Tibial nerve (tissue), 4 donors: ENCODE data around the gene JOSD1. TPM values are rescaled to one million over a fixed set of nuclear protein-coding genes. Genes with fewer than 3 reads are reported as not detected.

ENCODE experiments used
- DNase-seq, 2 donors: peaks; one replicate each; pipeline ENCODE4 v3.0.0-alpha.2; 2019; ENCODE audit warnings: low spot score in 2 of 2
- H3K27ac ChIP-seq, 4 donors: fragments of 200-600 bp; sonication (generic) in 3 of 4; one replicate each; pipeline ENCODE4 v1.5.1; 2017 to 2019; ENCODE audit warnings: mild to moderate bottlenecking in 1 of 4
- H3K27me3 ChIP-seq, 2 donors: fragments of 200-600 bp; sonication (generic) in 1 of 2; one replicate each; pipeline versions ENCODE4 v1.5.1 to v1.6.0; 2017 to 2019
- H3K36me3 ChIP-seq, 3 donors: fragments of 200-600 bp; sonication (generic); one replicate each; pipeline ENCODE4 v1.5.1; 2018 to 2019
- H3K4me1 ChIP-seq, 4 donors: fragments of 200-600 bp; sonication (generic) in 3 of 4; one replicate each; pipeline ENCODE4 v1.5.1; 2017 to 2019
- H3K4me3 ChIP-seq, 4 donors: fragments of 200-600 bp; sonication (generic) in 3 of 4; one replicate each; pipeline ENCODE4 v1.5.1; 2017 to 2019; ENCODE audit warnings: mild to moderate bottlenecking in 1 of 4, moderate library complexity in 1 of 4
- H3K9me3 ChIP-seq, 4 donors: fragments of 200-600 bp; sonication (generic) in 3 of 4; one replicate each; pipeline ENCODE4 v1.5.1; 2017 to 2019
- EP300 ChIP-seq, 2 donors: sonication (generic); formaldehyde crosslinking; IDR thresholded peaks; one replicate each; pipeline ENCODE4 v1.6.1; 2017; ENCODE audit warnings: antibody characterized with exemption in 2 of 2, mild to moderate bottlenecking in 1 of 2
- POLR2A ChIP-seq, 2 donors: fragments of 450-650 bp; IDR thresholded peaks; one replicate each; pipeline ENCODE4 v1.6.1; 2017; ENCODE audit warnings: antibody characterized with exemption in 2 of 2, mild to moderate bottlenecking in 2 of 2, moderate library complexity in 2 of 2
- WGBS, 2 donors: methylation state at CpG; one replicate each; pipeline ENCODE4 v1.1.5; 2018; 5-methylcytosine and 5-hydroxymethylcytosine counted together
- small RNA-seq: library from RNA; depleted of rRNA; stranded (forward); fragments of <200 nt; gene quantifications from one replicate; pipeline ENCODE3, GENCODE V24; 2016
- total RNA-seq, 4 donors: library from RNA; depleted of rRNA; stranded (reverse); fragments of >200 nt; gene quantifications; one replicate each; pipeline ENCODE4 v1.1.0, GENCODE V29; 2016
- TF ChIP-seq, protein P1 (sequence below), 5 experiments: fragments of 200-600 bp in 3 of 5; fragments of 450-650 bp in 2 of 5; sonication (generic) in 3 of 5; IDR thresholded peaks; one replicate each; pipeline ENCODE4 v1.5.1; 2016 to 2019; ENCODE audit warnings: antibody characterized with exemption in 5 of 5, mild to moderate bottlenecking in 3 of 5, moderate library complexity in 2 of 5

Gene JOSD1
- total RNA-seq, 4 donors from 2014 or later, result 50.7 to 86.4 (median 76.0) TPM

DNA sequence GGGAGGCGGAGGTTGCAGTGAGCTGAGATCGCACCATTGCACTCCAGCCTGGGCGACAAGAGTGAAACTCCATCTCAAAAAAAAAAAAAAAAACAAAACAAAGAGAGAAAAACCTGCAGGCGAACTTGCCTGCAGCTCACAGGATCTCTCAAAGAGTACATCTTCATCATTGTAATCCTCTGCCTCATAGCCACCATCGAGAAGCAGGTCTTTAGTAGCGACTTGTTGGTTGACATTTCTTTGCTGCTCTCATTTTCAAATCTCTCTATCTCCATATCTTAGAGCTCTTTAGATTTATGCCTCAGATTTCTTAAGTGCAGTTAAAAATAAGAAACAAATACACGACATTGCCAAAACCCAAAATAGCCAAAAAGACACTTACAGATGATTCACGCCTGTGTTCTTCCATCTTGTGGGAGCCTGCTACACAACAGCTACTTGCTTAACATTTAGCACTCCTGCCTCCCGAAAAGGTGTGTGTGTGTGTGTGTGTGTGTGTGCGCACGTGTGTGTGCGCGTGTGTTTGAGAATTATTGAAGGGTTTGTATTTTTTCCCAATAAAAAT lies 59.2 kb downstream of the JOSD1 start:
- WGBS, 2 donors, result 92 to 93% methylated on average over 13 of the region's 13 CpGs
- TF ChIP-seq EP300 (IDR thresholded peaks at IDR 0.05) (no peak), POLR2A (IDR thresholded peaks at IDR 0.05) (no peak)
- TF ChIP-seq, protein P1, sequence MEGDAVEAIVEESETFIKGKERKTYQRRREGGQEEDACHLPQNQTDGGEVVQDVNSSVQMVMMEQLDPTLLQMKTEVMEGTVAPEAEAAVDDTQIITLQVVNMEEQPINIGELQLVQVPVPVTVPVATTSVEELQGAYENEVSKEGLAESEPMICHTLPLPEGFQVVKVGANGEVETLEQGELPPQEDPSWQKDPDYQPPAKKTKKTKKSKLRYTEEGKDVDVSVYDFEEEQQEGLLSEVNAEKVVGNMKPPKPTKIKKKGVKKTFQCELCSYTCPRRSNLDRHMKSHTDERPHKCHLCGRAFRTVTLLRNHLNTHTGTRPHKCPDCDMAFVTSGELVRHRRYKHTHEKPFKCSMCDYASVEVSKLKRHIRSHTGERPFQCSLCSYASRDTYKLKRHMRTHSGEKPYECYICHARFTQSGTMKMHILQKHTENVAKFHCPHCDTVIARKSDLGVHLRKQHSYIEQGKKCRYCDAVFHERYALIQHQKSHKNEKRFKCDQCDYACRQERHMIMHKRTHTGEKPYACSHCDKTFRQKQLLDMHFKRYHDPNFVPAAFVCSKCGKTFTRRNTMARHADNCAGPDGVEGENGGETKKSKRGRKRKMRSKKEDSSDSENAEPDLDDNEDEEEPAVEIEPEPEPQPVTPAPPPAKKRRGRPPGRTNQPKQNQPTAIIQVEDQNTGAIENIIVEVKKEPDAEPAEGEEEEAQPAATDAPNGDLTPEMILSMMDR (IDR thresholded peaks at IDR 0.05), result no peak
- Histone ChIP-seq H3K27me3 (no peaks in the 10 kb centered on the region), H3K9me3 (no peaks in the 10 kb centered on the region), H3K36me3 (peaks cover 0 to 23% (median 0%) of the 10 kb centered on the region in 3 donors), H3K4me3 (no peak overlapping the region), H3K27ac (no peak overlapping the region), H3K4me1 (no peaks in the 10 kb centered on the region)
- no peak for DNase-seq

DNA sequence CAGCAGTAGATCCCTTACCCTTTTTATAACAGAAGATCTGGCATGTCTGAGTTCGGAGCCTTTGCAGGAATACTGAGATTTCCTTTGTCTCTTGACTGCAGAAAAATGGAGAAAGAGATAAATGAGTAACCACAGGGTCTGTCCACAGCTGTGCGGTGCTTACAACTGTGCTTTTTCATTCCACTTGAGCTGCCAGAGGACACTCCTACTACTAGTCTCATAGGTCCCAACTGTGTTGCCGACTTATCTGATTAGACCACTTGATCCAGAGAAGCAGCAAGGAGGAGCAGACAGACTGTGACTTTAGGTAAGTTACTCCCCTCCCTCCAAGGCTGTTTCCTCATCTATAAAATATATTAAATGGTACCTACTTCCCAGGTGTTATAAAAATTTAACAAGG lies 62.0 kb downstream of the JOSD1 start:
- Histone ChIP-seq H3K27ac (no peak overlapping the region), H3K36me3 (peaks cover 0 to 25% (median 0%) of the 10 kb centered on the region in 3 donors), H3K4me1 (no peaks in the 10 kb centered on the region), H3K4me3 (no peak overlapping the region), H3K9me3 (no peaks in the 10 kb centered on the region), H3K27me3 (no peaks in the 10 kb centered on the region)
- 57 to 60% methylated on average over 3 of the region's 3 CpGs for WGBS, 2 donors
- no peak for DNase-seq
- no peak for TF ChIP-seq EP300 (IDR thresholded peaks at IDR 0.05)
- no peak for TF ChIP-seq POLR2A (IDR thresholded peaks at IDR 0.05)
- TF ChIP-seq, protein P1 (IDR thresholded peaks at IDR 0.05), result no peak

DNA sequence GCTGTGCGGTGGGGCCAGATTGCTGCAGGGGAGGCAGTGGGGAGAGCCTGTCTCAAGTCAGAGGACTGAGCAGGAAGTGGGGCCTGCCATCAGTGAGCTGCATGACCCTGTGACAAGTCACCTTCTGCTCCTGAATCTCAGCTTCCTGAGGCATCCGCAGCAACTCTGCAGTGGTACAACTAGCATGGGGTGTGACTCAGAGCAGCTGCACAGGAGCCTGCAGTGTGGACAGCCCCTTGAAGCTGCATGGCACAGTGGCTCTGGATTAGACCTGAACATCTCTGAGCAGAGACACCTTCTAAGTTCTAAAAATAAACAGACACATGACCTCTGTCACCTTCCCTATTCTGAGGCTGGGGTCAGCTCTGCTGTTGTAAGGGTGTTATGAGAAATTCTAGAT lies 62.5 kb downstream of the JOSD1 start:
- Histone ChIP-seq H3K4me1 (no peaks in the 10 kb centered on the region), H3K36me3 (peaks cover 0 to 25% (median 0%) of the 10 kb centered on the region in 3 donors), H3K9me3 (no peaks in the 10 kb centered on the region), H3K27me3 (no peaks in the 10 kb centered on the region), H3K27ac (no peak overlapping the region), H3K4me3 (no peak overlapping the region)
- WGBS, 2 donors, result 83 to 92% methylated on average over 2 of the region's 2 CpGs
- TF ChIP-seq, protein P1 (IDR thresholded peaks at IDR 0.05), result no peak
- TF ChIP-seq POLR2A (IDR thresholded peaks at IDR 0.05) (no peak), EP300 (IDR thresholded peaks at IDR 0.05) (no peak)
- no peak for DNase-seq

Small RNA genes lying within 50 kb of the gene (small RNA-seq; reads per million reads assigned to genes)
- not detected for gene AL021707.8

Other genes starting within 250 kb of the JOSD1 start
- gene KCNJ4, start 245.7 kb downstream of the JOSD1 start, total RNA-seq, result 1 to 10 TPM in 3 of 4 donors, under 1 TPM in 1; 0.63 to 1.6 (median 1.1) TPM
- gene KDELR3, start 232.8 kb downstream of the JOSD1 start, total RNA-seq, result 10 to 100 TPM in 3 of 4 donors, 1 to 10 TPM in 1; 6.1 to 18.0 (median 10.6) TPM
- gene DDX17, start 194.6 kb downstream of the JOSD1 start, total RNA-seq, result 100 to 1,000 TPM; 734 to 934 (median 864) TPM
- gene DMC1, start 130.8 kb downstream of the JOSD1 start, total RNA-seq, result 10 to 100 TPM in 1 of 4 donors, 1 to 10 TPM in 3; 2.1 to 10.8 (median 4.5) TPM
- 10 to 100 TPM in 2 of 4 donors, 1 to 10 TPM in 2; 1.3 to 10.2 (median 6.7) TPM for gene FAM227A, start 44.6 kb downstream of the JOSD1 start, total RNA-seq
- 10 to 100 TPM; 13.5 to 24.3 (median 17.8) TPM for gene CBY1, start 44.3 kb downstream of the JOSD1 start, total RNA-seq
- gene TOMM22, start 19.0 kb downstream of the JOSD1 start, total RNA-seq, result 10 to 100 TPM; 23.1 to 28.5 (median 27.1) TPM
- 10 to 100 TPM; 46.0 to 72.0 (median 56.6) TPM for gene GTPBP1, start 5.0 kb upstream of the JOSD1 start, total RNA-seq
- gene SUN2, start 55.1 kb upstream of the JOSD1 start, total RNA-seq, result 1,000 to 10,000 TPM in 1 of 4 donors, 100 to 1,000 TPM in 3; 640 to 1,234 (median 846) TPM
- 10 to 100 TPM; 14.7 to 17.7 (median 17.1) TPM for gene DNAL4, start 93.2 kb upstream of the JOSD1 start, total RNA-seq
- 10 to 100 TPM in 1 of 4 donors, 1 to 10 TPM in 3; 7.5 to 12.3 (median 8.4) TPM for gene NPTXR, start 143.1 kb upstream of the JOSD1 start, total RNA-seq
- 10 to 100 TPM; 50.0 to 78.0 (median 56.8) TPM for gene CBX6, start 171.3 kb upstream of the JOSD1 start, total RNA-seq